GM23338 (cell line): ENCODE measurements around the gene LRRC27. TPM values are rescaled to one million over a fixed set of nuclear protein-coding genes. Genes with fewer than 3 reads are reported as not detected.

Experiments used
- ATAC-seq: fragments of 200-7000 bp; cut with Tn5 transposase; 3 replicates; pipeline ENCODE4 v1.9.1; 2020
- DNase-seq: peaks from one replicate; pipeline ENCODE4 v3.0.0-alpha.2; 2015; ENCODE audit warnings: low spot score
- H2AFZ ChIP-seq: fragments of 200-600 bp; sonication (generic); 2 replicates; pipeline ENCODE4 v1.8.0; 2016; ENCODE audit warnings: antibody characterized with exemption, mild to moderate bottlenecking, moderate library complexity
- H3F3A ChIP-seq: fragments of 200-600 bp; sonication (generic); replicated peaks from 2 replicates; pipeline ENCODE4 v1.8.0; 2017; ENCODE audit warnings: antibody characterized with exemption, mixed run types, low read depth
- H3K27ac ChIP-seq: fragments of 200-600 bp; sonication (generic); 2 replicates; pipeline ENCODE4 v1.6.1; 2016; ENCODE audit warnings: low read depth
- H3K27me3 ChIP-seq: fragments of 200-600 bp; sonication (generic); 2 replicates; pipeline ENCODE4 v1.8.0; 2016; ENCODE audit warnings: mild to moderate bottlenecking, mixed run types, moderate library complexity; ENCODE audit not compliant: insufficient read depth
- H3K36me3 ChIP-seq: fragments of 200-600 bp; sonication (generic); 2 replicates; pipeline ENCODE4 v1.8.0; 2016; ENCODE audit warnings: mild to moderate bottlenecking; ENCODE audit not compliant: insufficient read depth
- H3K4me1 ChIP-seq: fragments of 200-600 bp; sonication (generic); 2 replicates; pipeline ENCODE4 v1.8.0; 2016; ENCODE audit warnings: mild to moderate bottlenecking, moderate library complexity; ENCODE audit not compliant: insufficient read depth
- H3K4me2 ChIP-seq: fragments of 200-600 bp; sonication (generic); 2 replicates; pipeline ENCODE4 v1.7.1; 2017; ENCODE audit warnings: mixed run types
- H3K4me3 ChIP-seq: fragments of 200-600 bp; sonication (generic); 2 replicates; pipeline ENCODE4 v1.6.1; 2016; ENCODE audit warnings: mixed run types
- H3K79me2 ChIP-seq: fragments of 200-600 bp; sonication (generic); replicated peaks from 2 replicates; pipeline ENCODE4 v1.8.0; 2017; ENCODE audit warnings: mild to moderate bottlenecking; ENCODE audit not compliant: insufficient read depth
- H3K9me2 ChIP-seq: fragments of 200-600 bp; sonication (generic); 2 replicates; pipeline ENCODE4 v1.8.0; 2017; ENCODE audit not compliant: insufficient read depth
- H4K20me1 ChIP-seq: fragments of 200-600 bp; sonication (generic); replicated peaks from 2 replicates; pipeline ENCODE4 v1.8.0; 2017; ENCODE audit warnings: mild to moderate bottlenecking; ENCODE audit not compliant: insufficient read depth
- H3K27ac Mint-ChIP-seq: 2 replicates; pipeline ENCODE4 v1.8.0; 2020; ENCODE audit warnings: inconsistent platforms, mild to moderate bottlenecking, moderate library complexity, mixed read lengths
- H3K27me3 Mint-ChIP-seq: 3 replicates; pipeline ENCODE4 v1.8.0; 2022; ENCODE audit warnings: low read depth, mild to moderate bottlenecking, moderate library complexity, mixed read lengths, inconsistent platforms; ENCODE audit not compliant: insufficient read depth, poor library complexity
- H3K36me3 Mint-ChIP-seq: 3 replicates; pipeline ENCODE4 v1.8.0; 2021; ENCODE audit warnings: low read depth, mild to moderate bottlenecking, inconsistent platforms, moderate library complexity, mixed read lengths
- H3K4me1 Mint-ChIP-seq: 3 replicates; pipeline ENCODE4 v1.8.0; 2020; ENCODE audit warnings: mild to moderate bottlenecking, inconsistent platforms, mixed read lengths
- H3K4me3 Mint-ChIP-seq: 3 replicates; pipeline ENCODE4 v1.8.0; 2021; ENCODE audit warnings: moderate library complexity, mild to moderate bottlenecking, inconsistent platforms, mixed read lengths
- H3K9me3 Mint-ChIP-seq: 3 replicates; pipeline ENCODE4 v1.8.0; 2020; ENCODE audit warnings: moderate library complexity, mild to moderate bottlenecking, inconsistent platforms, mixed read lengths
- CREB1 ChIP-seq: fragments of 250-450 bp; sonication (Bioruptor Pico); IDR thresholded peaks from 2 replicates; pipeline ENCODE4 v1.5.0; 2020; ENCODE audit warnings: low read depth, mild to moderate bottlenecking, moderate library complexity
- EZH2 ChIP-seq: fragments of 200-600 bp; sonication (generic); IDR thresholded peaks from one replicate; pipeline ENCODE4 v1.8.0; 2017; ENCODE audit warnings: antibody characterized with exemption, mild to moderate bottlenecking, low read depth; ENCODE audit not compliant: unreplicated experiment
- EZH2phosphoT487 ChIP-seq: fragments of 200-600 bp; sonication (generic); IDR thresholded peaks from one replicate; pipeline ENCODE4 v1.8.1; 2018; ENCODE audit warnings: antibody characterized with exemption; ENCODE audit not compliant: unreplicated experiment
- JUNB ChIP-seq: IDR thresholded peaks from one replicate; pipeline ENCODE4 v1.6.1; 2016; ENCODE audit warnings: antibody characterized with exemption; ENCODE audit not compliant: unreplicated experiment
- NANOG ChIP-seq: IDR thresholded peaks from 2 replicates; pipeline ENCODE4 v1.6.1; 2016; ENCODE audit warnings: antibody characterized with exemption, borderline replicate concordance
- POLR2AphosphoS5 ChIP-seq: IDR thresholded peaks from 2 replicates; pipeline ENCODE4 v1.6.1; 2016; ENCODE audit warnings: antibody characterized with exemption, low read depth
- STAT1 ChIP-seq: IDR thresholded peaks from one replicate; pipeline ENCODE4 v1.6.1; 2016; ENCODE audit warnings: antibody characterized with exemption; ENCODE audit not compliant: unreplicated experiment
- ZNF114 ChIP-seq: fragments of 250-450 bp; sonication (Bioruptor Pico); IDR thresholded peaks from 2 replicates; pipeline ENCODE4 v1.5.0; 2020; ENCODE audit warnings: mild to moderate bottlenecking, moderate library complexity
- ZNF331 ChIP-seq: fragments of 250-450 bp; sonication (Bioruptor Pico); IDR thresholded peaks from 2 replicates; pipeline ENCODE4 v1.5.0; 2020; ENCODE audit warnings: low read depth, mild to moderate bottlenecking, moderate library complexity
- polyA plus RNA-seq: library from polyadenylated mRNA; unstranded; fragments of >200 nt; fragmentation: Nextera tagmentation; extraction: Ambion mirVana; gene quantifications from 2 replicates; pipeline ENCODE4 v1.2.1, GENCODE V29; 2016
- total RNA-seq: library from RNA; depleted of rRNA; stranded (reverse); fragments of >200 nt; shearing (Covaris generic); gene quantifications from 2 replicates; pipeline ENCODE4 v1.2.3, GENCODE V29; 2014
- TF ChIP-seq, protein P1 (sequence below): fragments of 250-450 bp; sonication (Bioruptor Pico); IDR thresholded peaks from 2 replicates; pipeline ENCODE4 v1.5.0; 2020; ENCODE audit warnings: mild to moderate bottlenecking, moderate library complexity
- TF ChIP-seq, protein P2 (sequence below): IDR thresholded peaks from 2 replicates; pipeline ENCODE4 v1.6.1; 2016; ENCODE audit warnings: antibody characterized with exemption
- TF ChIP-seq, protein P3 (sequence below): IDR thresholded peaks from one replicate; pipeline ENCODE4 v1.6.1; 2018; ENCODE audit warnings: antibody characterized with exemption; ENCODE audit not compliant: unreplicated experiment
- TF ChIP-seq, protein P4 (sequence below), 2 experiments: fragments of 200-600 bp in 1 of 2; sonication (generic) in 1 of 2; conservative IDR thresholded peaks; 2 replicates each; pipeline versions ENCODE4 v1.5.1 to v1.6.1; 2016 to 2017; ENCODE audit warnings: antibody characterized with exemption in 2 of 2, low read depth in 2 of 2, mild to moderate bottlenecking in 2 of 2, moderate library complexity in 1 of 2

Gene LRRC27
- total and polyA plus RNA-seq, 2 experiments from 2014 or later: 2.9 to 3.5 TPM

DNA sequence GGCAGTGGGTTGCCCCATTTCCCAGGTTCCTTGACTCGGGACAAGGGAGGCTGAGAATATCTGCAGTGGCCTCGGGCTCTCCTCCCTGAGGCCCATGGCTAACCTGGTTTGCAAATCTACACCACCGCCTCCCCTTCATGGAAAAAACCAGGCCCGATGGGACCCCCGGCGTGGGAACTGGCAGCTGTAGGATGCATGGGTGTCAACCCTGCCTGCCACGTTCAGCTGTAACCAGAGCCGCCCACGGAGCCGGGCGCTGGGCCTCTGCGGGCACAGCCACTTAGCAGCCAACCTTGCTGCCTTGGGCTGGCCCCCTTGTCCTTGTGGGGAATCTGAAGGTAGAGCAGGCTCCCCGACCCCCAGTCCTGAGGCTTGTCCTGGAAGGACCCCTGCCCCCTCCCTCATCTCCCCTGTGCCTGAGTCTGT is 66.6 kb downstream of the LRRC27 start:
- Mint-ChIP-seq H3K4me3 (no peak overlapping the region; the same call in 2 of the 3 replicates), H3K27ac (no peak overlapping the region), H3K36me3 (no peaks in the 10 kb centered on the region), H3K4me1 (peaks cover 24% of the 10 kb centered on the region), H3K27me3 (peaks cover 3% of the 10 kb centered on the region), H3K9me3 (no peaks in the 10 kb centered on the region)
- no peaks in the 10 kb centered on the region for H3K79me2 ChIP-seq
- H3K27ac ChIP-seq: no peak overlapping the region
- peak overlapping the region; percentile 80; the same call in 1 of the 2 replicates for H3K4me2 ChIP-seq
- no peaks in the 10 kb centered on the region for H3K36me3 ChIP-seq
- H2AFZ ChIP-seq: no peak overlapping the region
- H4K20me1 ChIP-seq: no peaks in the 10 kb centered on the region
- no peak overlapping the region for H3K4me3 ChIP-seq
- TF ChIP-seq NANOG (no peak), EZH2 (no peak), JUNB (no peak), ZNF114 (no peak), EZH2phosphoT487 (no peak), POLR2AphosphoS5 (no peak), ZNF331 (CRISPR knock-in tag) (no peak), CREB1 (no peak), STAT1 (no peak)
- TF ChIP-seq, protein P1, sequence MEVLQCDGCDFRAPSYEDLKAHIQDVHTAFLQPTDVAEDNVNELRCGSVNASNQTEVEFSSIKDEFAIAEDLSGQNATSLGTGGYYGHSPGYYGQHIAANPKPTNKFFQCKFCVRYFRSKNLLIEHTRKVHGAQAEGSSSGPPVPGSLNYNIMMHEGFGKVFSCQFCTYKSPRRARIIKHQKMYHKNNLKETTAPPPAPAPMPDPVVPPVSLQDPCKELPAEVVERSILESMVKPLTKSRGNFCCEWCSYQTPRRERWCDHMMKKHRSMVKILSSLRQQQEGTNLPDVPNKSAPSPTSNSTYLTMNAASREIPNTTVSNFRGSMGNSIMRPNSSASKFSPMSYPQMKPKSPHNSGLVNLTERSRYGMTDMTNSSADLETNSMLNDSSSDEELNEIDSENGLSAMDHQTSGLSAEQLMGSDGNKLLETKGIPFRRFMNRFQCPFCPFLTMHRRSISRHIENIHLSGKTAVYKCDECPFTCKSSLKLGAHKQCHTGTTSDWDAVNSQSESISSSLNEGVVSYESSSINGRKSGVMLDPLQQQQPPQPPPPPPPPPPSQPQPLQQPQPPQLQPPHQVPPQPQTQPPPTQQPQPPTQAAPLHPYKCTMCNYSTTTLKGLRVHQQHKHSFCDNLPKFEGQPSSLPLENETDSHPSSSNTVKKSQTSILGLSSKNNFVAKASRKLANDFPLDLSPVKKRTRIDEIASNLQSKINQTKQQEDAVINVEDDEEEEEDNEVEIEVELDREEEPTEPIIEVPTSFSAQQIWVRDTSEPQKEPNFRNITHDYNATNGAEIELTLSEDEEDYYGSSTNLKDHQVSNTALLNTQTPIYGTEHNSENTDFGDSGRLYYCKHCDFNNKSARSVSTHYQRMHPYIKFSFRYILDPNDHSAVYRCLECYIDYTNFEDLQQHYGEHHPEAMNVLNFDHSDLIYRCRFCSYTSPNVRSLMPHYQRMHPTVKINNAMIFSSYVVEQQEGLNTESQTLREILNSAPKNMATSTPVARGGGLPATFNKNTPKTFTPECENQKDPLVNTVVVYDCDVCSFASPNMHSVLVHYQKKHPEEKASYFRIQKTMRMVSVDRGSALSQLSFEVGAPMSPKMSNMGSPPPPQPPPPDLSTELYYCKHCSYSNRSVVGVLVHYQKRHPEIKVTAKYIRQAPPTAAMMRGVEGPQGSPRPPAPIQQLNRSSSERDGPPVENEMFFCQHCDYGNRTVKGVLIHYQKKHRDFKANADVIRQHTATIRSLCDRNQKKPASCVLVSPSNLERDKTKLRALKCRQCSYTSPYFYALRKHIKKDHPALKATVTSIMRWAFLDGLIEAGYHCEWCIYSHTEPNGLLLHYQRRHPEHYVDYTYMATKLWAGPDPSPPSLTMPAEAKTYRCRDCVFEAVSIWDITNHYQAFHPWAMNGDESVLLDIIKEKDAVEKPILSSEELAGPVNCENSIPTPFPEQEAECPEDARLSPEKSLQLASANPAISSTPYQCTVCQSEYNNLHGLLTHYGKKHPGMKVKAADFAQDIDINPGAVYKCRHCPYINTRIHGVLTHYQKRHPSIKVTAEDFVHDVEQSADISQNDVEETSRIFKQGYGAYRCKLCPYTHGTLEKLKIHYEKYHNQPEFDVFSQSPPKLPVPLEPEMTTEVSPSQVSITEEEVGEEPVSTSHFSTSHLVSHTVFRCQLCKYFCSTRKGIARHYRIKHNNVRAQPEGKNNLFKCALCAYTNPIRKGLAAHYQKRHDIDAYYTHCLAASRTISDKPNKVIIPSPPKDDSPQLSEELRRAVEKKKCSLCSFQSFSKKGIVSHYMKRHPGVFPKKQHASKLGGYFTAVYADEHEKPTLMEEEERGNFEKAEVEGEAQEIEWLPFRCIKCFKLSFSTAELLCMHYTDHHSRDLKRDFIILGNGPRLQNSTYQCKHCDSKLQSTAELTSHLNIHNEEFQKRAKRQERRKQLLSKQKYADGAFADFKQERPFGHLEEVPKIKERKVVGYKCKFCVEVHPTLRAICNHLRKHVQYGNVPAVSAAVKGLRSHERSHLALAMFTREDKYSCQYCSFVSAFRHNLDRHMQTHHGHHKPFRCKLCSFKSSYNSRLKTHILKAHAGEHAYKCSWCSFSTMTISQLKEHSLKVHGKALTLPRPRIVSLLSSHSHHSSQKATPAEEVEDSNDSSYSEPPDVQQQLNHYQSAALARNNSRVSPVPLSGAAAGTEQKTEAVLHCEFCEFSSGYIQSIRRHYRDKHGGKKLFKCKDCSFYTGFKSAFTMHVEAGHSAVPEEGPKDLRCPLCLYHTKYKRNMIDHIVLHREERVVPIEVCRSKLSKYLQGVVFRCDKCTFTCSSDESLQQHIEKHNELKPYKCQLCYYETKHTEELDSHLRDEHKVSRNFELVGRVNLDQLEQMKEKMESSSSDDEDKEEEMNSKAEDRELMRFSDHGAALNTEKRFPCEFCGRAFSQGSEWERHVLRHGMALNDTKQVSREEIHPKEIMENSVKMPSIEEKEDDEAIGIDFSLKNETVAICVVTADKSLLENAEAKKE: no peak
- TF ChIP-seq, protein P2, sequence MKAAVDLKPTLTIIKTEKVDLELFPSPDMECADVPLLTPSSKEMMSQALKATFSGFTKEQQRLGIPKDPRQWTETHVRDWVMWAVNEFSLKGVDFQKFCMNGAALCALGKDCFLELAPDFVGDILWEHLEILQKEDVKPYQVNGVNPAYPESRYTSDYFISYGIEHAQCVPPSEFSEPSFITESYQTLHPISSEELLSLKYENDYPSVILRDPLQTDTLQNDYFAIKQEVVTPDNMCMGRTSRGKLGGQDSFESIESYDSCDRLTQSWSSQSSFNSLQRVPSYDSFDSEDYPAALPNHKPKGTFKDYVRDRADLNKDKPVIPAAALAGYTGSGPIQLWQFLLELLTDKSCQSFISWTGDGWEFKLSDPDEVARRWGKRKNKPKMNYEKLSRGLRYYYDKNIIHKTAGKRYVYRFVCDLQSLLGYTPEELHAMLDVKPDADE: no peak
- TF ChIP-seq, protein P3, sequence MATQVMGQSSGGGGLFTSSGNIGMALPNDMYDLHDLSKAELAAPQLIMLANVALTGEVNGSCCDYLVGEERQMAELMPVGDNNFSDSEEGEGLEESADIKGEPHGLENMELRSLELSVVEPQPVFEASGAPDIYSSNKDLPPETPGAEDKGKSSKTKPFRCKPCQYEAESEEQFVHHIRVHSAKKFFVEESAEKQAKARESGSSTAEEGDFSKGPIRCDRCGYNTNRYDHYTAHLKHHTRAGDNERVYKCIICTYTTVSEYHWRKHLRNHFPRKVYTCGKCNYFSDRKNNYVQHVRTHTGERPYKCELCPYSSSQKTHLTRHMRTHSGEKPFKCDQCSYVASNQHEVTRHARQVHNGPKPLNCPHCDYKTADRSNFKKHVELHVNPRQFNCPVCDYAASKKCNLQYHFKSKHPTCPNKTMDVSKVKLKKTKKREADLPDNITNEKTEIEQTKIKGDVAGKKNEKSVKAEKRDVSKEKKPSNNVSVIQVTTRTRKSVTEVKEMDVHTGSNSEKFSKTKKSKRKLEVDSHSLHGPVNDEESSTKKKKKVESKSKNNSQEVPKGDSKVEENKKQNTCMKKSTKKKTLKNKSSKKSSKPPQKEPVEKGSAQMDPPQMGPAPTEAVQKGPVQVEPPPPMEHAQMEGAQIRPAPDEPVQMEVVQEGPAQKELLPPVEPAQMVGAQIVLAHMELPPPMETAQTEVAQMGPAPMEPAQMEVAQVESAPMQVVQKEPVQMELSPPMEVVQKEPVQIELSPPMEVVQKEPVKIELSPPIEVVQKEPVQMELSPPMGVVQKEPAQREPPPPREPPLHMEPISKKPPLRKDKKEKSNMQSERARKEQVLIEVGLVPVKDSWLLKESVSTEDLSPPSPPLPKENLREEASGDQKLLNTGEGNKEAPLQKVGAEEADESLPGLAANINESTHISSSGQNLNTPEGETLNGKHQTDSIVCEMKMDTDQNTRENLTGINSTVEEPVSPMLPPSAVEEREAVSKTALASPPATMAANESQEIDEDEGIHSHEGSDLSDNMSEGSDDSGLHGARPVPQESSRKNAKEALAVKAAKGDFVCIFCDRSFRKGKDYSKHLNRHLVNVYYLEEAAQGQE: no peak
- TF ChIP-seq, protein P4, sequence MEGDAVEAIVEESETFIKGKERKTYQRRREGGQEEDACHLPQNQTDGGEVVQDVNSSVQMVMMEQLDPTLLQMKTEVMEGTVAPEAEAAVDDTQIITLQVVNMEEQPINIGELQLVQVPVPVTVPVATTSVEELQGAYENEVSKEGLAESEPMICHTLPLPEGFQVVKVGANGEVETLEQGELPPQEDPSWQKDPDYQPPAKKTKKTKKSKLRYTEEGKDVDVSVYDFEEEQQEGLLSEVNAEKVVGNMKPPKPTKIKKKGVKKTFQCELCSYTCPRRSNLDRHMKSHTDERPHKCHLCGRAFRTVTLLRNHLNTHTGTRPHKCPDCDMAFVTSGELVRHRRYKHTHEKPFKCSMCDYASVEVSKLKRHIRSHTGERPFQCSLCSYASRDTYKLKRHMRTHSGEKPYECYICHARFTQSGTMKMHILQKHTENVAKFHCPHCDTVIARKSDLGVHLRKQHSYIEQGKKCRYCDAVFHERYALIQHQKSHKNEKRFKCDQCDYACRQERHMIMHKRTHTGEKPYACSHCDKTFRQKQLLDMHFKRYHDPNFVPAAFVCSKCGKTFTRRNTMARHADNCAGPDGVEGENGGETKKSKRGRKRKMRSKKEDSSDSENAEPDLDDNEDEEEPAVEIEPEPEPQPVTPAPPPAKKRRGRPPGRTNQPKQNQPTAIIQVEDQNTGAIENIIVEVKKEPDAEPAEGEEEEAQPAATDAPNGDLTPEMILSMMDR (conservative IDR thresholded peaks at IDR 0.05; ENCODE audit: low read depth in 2 of 2): no peak
- peaks cover 6% of the 10 kb centered on the region; the same call in 1 of the 2 replicates for H3K27me3 ChIP-seq
- DNase-seq (no peak), ATAC-seq (no peak)
- H3K9me2 ChIP-seq: no peaks in the 10 kb centered on the region
- peaks cover 7% of the 10 kb centered on the region; the same call in 1 of the 2 replicates for H3K4me1 ChIP-seq
- no peaks in the 10 kb centered on the region for H3F3A ChIP-seq
